Glutamatergic neuron (in vitro differentiated cells): Measurements from ENCODE around the gene TNFRSF9. TPM values are rescaled to one million over a fixed set of nuclear protein-coding genes. Genes with fewer than 3 reads are reported as not detected.

Experiments used
- DNase-seq: peaks from one replicate; pipeline ENCODE4 v3.0.0; 2022
- H3K27ac Mint-ChIP-seq: one replicate; pipeline ENCODE4 v1.8.0; 2020; ENCODE audit warnings: mild to moderate bottlenecking, mixed read lengths, inconsistent platforms; ENCODE audit not compliant: unreplicated experiment
- H3K27me3 Mint-ChIP-seq: one replicate; pipeline ENCODE4 v1.8.0; 2020; ENCODE audit warnings: mild to moderate bottlenecking, moderate library complexity, mixed read lengths, inconsistent platforms; ENCODE audit not compliant: unreplicated experiment
- H3K36me3 Mint-ChIP-seq: one replicate; pipeline ENCODE4 v1.8.0; 2020; ENCODE audit warnings: mild to moderate bottlenecking, mixed read lengths, inconsistent platforms; ENCODE audit not compliant: unreplicated experiment
- H3K4me1 Mint-ChIP-seq: one replicate; pipeline ENCODE4 v1.8.0; 2020; ENCODE audit warnings: mild to moderate bottlenecking, low read depth, mixed read lengths, inconsistent platforms; ENCODE audit not compliant: unreplicated experiment
- H3K4me3 Mint-ChIP-seq: one replicate; pipeline ENCODE4 v1.8.0; 2020; ENCODE audit warnings: mild to moderate bottlenecking, mixed read lengths, inconsistent platforms; ENCODE audit not compliant: unreplicated experiment
- H3K9me3 Mint-ChIP-seq: one replicate; pipeline ENCODE4 v1.8.0; 2020; ENCODE audit warnings: mild to moderate bottlenecking, moderate library complexity, mixed read lengths, inconsistent platforms; ENCODE audit not compliant: unreplicated experiment
- total RNA-seq: library from RNA; stranded (reverse); fragmentation: NEBNext Ultra II Directional; extraction: Animal tissue kit (Norgen Biotek cat#: 25700); gene quantifications from one replicate; pipeline ENCODE4 v1.2.1, GENCODE V29; 2021; ENCODE audit not compliant: unreplicated experiment
- TF ChIP-seq, protein P1 (sequence below): fragments of 200-600 bp; sonication (generic); IDR thresholded peaks from one replicate; pipeline ENCODE4 v1.5.0; 2021; ENCODE audit not compliant: partially characterized antibody, unreplicated experiment

TNFRSF9 gene
- total RNA-seq, 1 donor from 2014 or later: 0.15 TPM

DNA sequence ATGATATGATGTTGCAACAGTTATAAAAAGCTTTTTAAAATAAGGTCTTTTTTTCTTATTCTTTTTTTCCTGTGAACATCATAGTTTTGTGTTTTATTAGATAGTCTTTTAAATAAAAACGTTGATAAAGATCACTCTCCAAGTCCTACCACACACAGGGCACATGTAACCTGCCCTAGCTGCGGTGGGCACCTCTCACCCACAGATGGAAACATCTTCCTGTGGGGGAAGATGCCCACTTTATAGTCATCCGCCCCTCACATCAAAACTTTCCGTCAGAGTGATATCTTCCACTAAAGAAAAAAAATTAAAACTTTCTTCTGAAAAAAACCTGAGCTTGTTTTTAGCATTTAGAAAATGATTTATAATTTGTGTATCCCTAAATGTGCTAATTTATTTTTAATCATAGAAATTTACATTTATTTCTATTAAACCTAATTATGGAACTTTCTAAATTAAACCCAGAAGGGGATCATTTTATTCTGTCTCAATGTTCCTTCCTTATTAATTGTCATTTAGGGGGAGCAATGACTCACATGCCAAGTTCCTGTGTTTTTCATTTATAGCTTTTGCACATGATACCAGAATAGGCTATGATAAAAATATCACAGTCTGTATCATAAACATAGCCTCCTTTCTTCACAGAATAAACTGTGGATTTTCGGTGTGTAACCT is 24.7 kb downstream of the TNFRSF9 start:
- Mint-ChIP-seq H3K4me1 (no peaks in the 10 kb centered on the region), H3K27me3 (peaks cover 2% of the 10 kb centered on the region), H3K36me3 (no peaks in the 10 kb centered on the region), H3K27ac (no peak overlapping the region), H3K9me3 (peaks cover 1% of the 10 kb centered on the region), H3K4me3 (no peak overlapping the region)
- DNase-seq: no peak
- TF ChIP-seq, protein P1, sequence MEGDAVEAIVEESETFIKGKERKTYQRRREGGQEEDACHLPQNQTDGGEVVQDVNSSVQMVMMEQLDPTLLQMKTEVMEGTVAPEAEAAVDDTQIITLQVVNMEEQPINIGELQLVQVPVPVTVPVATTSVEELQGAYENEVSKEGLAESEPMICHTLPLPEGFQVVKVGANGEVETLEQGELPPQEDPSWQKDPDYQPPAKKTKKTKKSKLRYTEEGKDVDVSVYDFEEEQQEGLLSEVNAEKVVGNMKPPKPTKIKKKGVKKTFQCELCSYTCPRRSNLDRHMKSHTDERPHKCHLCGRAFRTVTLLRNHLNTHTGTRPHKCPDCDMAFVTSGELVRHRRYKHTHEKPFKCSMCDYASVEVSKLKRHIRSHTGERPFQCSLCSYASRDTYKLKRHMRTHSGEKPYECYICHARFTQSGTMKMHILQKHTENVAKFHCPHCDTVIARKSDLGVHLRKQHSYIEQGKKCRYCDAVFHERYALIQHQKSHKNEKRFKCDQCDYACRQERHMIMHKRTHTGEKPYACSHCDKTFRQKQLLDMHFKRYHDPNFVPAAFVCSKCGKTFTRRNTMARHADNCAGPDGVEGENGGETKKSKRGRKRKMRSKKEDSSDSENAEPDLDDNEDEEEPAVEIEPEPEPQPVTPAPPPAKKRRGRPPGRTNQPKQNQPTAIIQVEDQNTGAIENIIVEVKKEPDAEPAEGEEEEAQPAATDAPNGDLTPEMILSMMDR: no peak

DNA sequence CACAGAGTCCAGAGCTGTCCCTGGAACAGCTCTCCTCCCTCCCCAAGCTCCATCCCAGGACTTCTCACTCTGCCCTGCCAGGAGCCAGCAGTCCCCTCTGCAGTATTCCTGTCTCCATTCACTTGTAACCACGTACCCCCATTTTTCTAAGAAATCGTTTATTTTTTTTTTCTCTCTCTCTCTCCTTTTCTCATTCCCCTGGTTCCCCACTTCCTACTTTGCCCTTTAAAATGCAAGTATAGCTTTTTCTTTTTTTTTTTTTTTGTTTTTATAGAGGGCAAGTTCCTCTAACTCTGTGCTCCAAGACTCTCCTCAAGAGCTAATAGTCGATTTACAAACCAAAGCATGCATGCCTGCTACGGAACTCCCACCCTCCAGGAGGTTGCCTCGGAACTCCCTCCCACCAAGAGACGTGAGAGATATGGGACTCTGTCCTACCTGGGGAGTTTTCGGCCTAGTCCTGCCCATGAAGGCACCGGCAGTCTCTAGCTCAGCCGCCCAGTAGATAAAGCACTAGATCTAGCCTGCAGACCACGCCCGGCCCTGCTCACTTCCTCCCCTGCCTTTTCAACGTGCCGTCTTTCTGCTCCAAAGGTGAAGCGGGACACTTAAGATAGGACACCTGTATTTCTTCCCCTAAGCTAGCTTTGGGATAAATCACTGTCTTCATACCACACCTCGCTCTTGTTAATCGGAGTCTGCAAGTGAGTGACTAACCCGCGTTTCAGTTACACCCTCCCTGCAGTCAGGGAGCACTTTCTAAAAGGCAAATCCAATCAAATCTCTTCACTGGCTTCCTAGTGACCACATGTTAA is 27.7 kb downstream of the TNFRSF9 start:
- H3K27ac Mint-ChIP-seq: peak overlapping the region; percentile 38
- H3K9me3 Mint-ChIP-seq: peaks cover 1% of the 10 kb centered on the region
- DNase-seq: no peak

DNA sequence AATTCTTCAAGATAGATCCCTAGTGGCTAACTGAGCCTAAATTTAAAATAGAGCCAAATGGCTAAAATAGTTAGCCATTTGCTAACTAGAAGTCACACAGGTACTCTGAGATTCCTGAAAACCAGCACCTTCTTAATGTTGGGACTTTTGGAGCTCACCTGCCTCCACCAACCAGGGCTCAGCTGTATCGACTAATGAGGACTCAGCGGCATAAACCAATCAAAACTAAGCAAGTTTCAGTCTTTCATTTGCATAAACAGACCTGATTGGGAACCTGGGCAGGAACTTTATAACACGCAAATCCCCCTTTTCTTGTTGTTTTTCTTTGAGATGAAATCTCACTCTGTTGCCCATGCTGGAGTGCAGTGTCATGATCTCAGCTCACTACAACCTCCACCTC is 28.5 kb downstream of the TNFRSF9 start:
- Mint-ChIP-seq H3K27me3 (peaks cover under 1% of the 10 kb centered on the region), H3K4me1 (no peaks in the 10 kb centered on the region), H3K9me3 (peaks cover 1% of the 10 kb centered on the region), H3K36me3 (no peaks in the 10 kb centered on the region), H3K27ac (no peak overlapping the region), H3K4me3 (no peak overlapping the region)
- no peak for DNase-seq
- TF ChIP-seq, protein P1: no peak

More for the DNA sequence above, 27.7 kb downstream of the TNFRSF9 start:
- Mint-ChIP-seq H3K4me1 (no peaks in the 10 kb centered on the region), H3K4me3 (no peak overlapping the region), H3K27me3 (peaks cover 2% of the 10 kb centered on the region), H3K36me3 (no peaks in the 10 kb centered on the region)
- TF ChIP-seq, protein P1: no peak

DNA sequence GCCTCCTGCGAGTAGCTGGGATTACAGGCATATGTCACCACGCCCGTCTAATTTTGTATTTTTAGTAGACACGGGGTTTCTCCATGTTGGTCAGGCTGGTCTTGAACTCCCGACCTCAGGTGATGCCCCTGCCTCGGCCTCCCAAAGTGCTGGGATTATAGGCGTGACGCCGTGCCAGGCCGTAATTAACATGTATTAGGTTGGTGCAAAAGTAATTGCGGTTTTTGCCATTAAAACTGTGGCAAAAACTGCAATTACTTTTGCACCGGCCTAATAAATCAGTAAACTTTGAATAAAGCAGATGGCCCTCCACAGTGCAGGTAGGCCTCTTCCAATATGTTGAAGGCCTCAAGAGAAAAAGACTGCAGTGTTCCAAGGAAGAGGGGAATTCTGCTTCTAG is 35.4 kb downstream of the TNFRSF9 start:
- Mint-ChIP-seq H3K9me3 (no peaks in the 10 kb centered on the region), H3K27ac (no peak overlapping the region), H3K36me3 (no peaks in the 10 kb centered on the region), H3K4me1 (no peaks in the 10 kb centered on the region), H3K4me3 (no peak overlapping the region), H3K27me3 (peaks cover 3% of the 10 kb centered on the region)
- TF ChIP-seq, protein P1: no peak
- no peak for DNase-seq
